ENCODE data around the gene HTD2.

DNA sequence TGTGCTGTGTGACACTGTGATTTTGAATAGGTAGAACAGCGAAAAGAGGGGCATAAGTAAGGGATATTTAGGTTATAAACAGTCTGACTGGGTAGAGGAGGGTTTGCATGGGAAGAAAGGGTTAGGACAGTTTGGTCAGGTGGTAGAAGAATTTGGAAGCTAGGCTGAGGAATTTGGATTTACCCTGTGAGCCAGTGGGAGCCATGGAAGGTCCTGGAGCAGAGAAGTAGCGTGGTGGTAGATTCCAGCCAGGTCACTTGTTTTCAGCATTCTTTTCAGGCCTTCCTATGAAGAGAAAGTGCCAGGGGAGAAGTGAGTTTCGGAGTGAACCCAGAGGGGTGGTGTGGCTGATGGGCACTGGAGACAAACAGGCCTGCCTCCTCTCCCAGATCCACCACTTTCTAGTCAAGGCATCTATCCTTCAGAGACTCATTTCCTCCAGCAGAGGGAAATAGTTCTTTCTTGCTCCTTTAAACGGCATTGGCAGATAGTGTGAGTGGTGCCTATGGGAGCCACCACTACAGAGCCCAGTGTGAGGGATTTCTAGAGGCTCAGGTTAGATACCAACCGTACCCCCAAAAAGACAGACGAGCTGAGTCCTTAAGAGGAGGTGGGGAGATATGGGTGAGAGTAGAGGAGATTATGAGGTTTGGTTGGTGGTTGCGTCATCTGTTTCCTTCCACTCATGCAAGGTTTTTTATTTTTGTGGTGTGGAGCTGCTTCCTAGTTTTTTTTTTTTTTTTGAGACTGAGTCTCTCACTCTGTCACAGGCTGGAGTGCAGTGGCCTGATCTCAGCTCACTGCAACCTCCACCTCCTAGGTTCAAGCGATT is 47.6 kb downstream of the HTD2 start:
- no peak for TF ChIP-seq POLR2AphosphoS5 (IDR thresholded peaks at IDR 0.05; ENCODE audit: low read depth, low read length)
- no peak for TF ChIP-seq CEBPB (IDR thresholded peaks at IDR 0.05; ENCODE audit: low read depth)
- no peak for TF ChIP-seq POLR2A (IDR thresholded peaks at IDR 0.05; ENCODE audit: borderline replicate concordance, extremely low read depth, insufficient read depth, insufficient read length)
- TF ChIP-seq EZH2phosphoT487 (IDR thresholded peaks at IDR 0.05; ENCODE audit: borderline replicate concordance) = no peak
- TF ChIP-seq RAD21 (IDR thresholded peaks at IDR 0.05; ENCODE audit: low read depth) = no peak
